Endothelial cell of umbilical vein (primary cell): ENCODE results near the gene SLCO3A1. TPM values are rescaled to one million over a fixed set of nuclear protein-coding genes. Genes with fewer than 3 reads are reported as not detected.

Experiments
- BruUV-seq: library from RNA; stranded (reverse); fragments of 400-500 nt; replicated peaks from 2 replicates; lab custom pipeline; 2021; lab: Mats Ljungman, UMichigan
- CTCF ChIA-PET: fragments of 300-600, 350-600 bp; sonication (Branson Sonifier 250); formaldehyde crosslinking; loops from one replicate; lab custom pipeline; 2021; ENCODE audit warnings: antibody characterized with exemption, inconsistent platforms; lab: Charles Lee
- POLR2A ChIA-PET: fragments of 300-600, 350-600 bp; sonication (Branson Sonifier 250); formaldehyde crosslinking; loops from one replicate; lab custom pipeline; 2021; ENCODE audit warnings: antibody characterized with exemption, inconsistent platforms; lab: Charles Lee
- DNase-seq: peaks from one replicate; pipeline ENCODE4 v3.0.0-alpha.2; 2011; ENCODE audit warnings: low read depth, low spot score
- FAIRE-seq: peaks from 2 replicates; lab custom pipeline; 2011; peaks lifted over from hg19 to GRCh38; lab: Jason Lieb, UNC
- H2AFZ ChIP-seq: 2 replicates; pipeline ENCODE4 v1.6.0; 2012; ENCODE audit warnings: low read depth, low read length, control low read depth, inconsistent platforms
- H3K27ac ChIP-seq: 2 replicates; pipeline ENCODE4 v1.5.1; 2011; ENCODE audit warnings: low read depth, mild to moderate bottlenecking, control low read depth, low read length, moderate library complexity; ENCODE audit not compliant: insufficient read depth
- H3K27me3 ChIP-seq, 2 experiments: 2 replicates each; pipeline versions ENCODE4 v1.6.0 to v1.6.1; 2011; ENCODE audit warnings: low read length in 2 of 2, mixed read lengths in 1 of 2; ENCODE audit not compliant: control insufficient read depth in 2 of 2, insufficient read depth in 2 of 2
- H3K36me3 ChIP-seq, 2 experiments: 2 replicates in 1 of 2; 3 replicates in 1 of 2; pipeline ENCODE4 v1.5.1; 2011; ENCODE audit warnings: low read length in 2 of 2, mild to moderate bottlenecking in 1 of 2, moderate library complexity in 1 of 2; ENCODE audit not compliant: control insufficient read depth in 2 of 2, insufficient read depth in 2 of 2; ENCODE audit errors: extremely low read depth in 1 of 2
- H3K4me1 ChIP-seq: 3 replicates; pipeline ENCODE4 v1.5.1; 2011; ENCODE audit warnings: mild to moderate bottlenecking, low read length; ENCODE audit not compliant: control insufficient read depth, insufficient read depth; ENCODE audit errors: extremely low read depth
- H3K4me2 ChIP-seq: 2 replicates; pipeline ENCODE4 v1.6.1; 2011; ENCODE audit warnings: low read length, control low read depth, mixed read lengths; ENCODE audit not compliant: insufficient read depth
- H3K4me3 ChIP-seq, 3 experiments: fragments of 200-600 bp in 1 of 3; sonication (generic), shearing (Covaris generic) in 1 of 3; replicated peaks in 1 of 3; 2 replicates each; pipeline ENCODE4 v1.5.1; 2011 to 2016; ENCODE audit warnings: control low read depth in 3 of 3, low read length in 3 of 3, mild to moderate bottlenecking in 2 of 3, inconsistent platforms in 1 of 3, low read depth in 1 of 3, moderate library complexity in 1 of 3; ENCODE audit not compliant: insufficient read depth in 1 of 3
- H3K79me2 ChIP-seq: 2 replicates; pipeline ENCODE4 v1.6.0; 2012; ENCODE audit warnings: low read length, inconsistent platforms; ENCODE audit not compliant: control insufficient read depth, insufficient read depth
- H3K9ac ChIP-seq: replicated peaks from 2 replicates; pipeline ENCODE3; 2011; ENCODE audit warnings: low read length, control low read depth; ENCODE audit not compliant: insufficient read depth; ENCODE audit errors: extremely low read depth
- H3K9me1 ChIP-seq: replicated peaks from 3 replicates; pipeline ENCODE4 v1.6.0; 2011; ENCODE audit warnings: mild to moderate bottlenecking, low read length; ENCODE audit not compliant: control insufficient read depth, insufficient read depth; ENCODE audit errors: extremely low read depth
- H3K9me3 ChIP-seq: replicated peaks from 2 replicates; pipeline ENCODE4 v1.5.1; 2012; ENCODE audit warnings: low read length, inconsistent platforms; ENCODE audit not compliant: control insufficient read depth, insufficient read depth
- H4K20me1 ChIP-seq: replicated peaks from 2 replicates; pipeline ENCODE3; 2011; ENCODE audit warnings: mild to moderate bottlenecking, low read length; ENCODE audit not compliant: control insufficient read depth, insufficient read depth; ENCODE audit errors: extremely low read depth
- CTCF ChIP-seq, 2 donors: IDR thresholded peaks; 1 replicate in 1 of 2; 2 replicates in 1 of 2; pipeline ENCODE4 v1.5.1; 2011; ENCODE audit warnings: low read length in 2 of 2, mild to moderate bottlenecking in 2 of 2, moderate library complexity in 2 of 2, control low read depth in 1 of 2, inconsistent platforms in 1 of 2, low read depth in 1 of 2; ENCODE audit not compliant: insufficient read depth in 1 of 2; ENCODE audit errors: extremely low read depth in 1 of 2
- EZH2 ChIP-seq: IDR thresholded peaks from 2 replicates; pipeline ENCODE4 v1.6.1; 2012; ENCODE audit warnings: borderline replicate concordance, low read depth, mild to moderate bottlenecking, moderate library complexity, low read length, inconsistent platforms; ENCODE audit not compliant: severe bottlenecking
- FOS ChIP-seq: IDR thresholded peaks from 2 replicates; pipeline ENCODE4 v1.6.1; 2011; ENCODE audit warnings: mild to moderate bottlenecking, low read length, moderate library complexity, borderline replicate concordance; ENCODE audit not compliant: insufficient read depth
- GATA2 ChIP-seq: IDR thresholded peaks from 2 replicates; pipeline ENCODE4 v1.7.0; 2011; ENCODE audit warnings: low read depth, mild to moderate bottlenecking, moderate library complexity, mixed read lengths, low read length; ENCODE audit not compliant: insufficient read length, insufficient read depth
- JUN ChIP-seq: IDR thresholded peaks from 2 replicates; pipeline ENCODE4 v1.6.1; 2011; ENCODE audit warnings: borderline replicate concordance, low read depth; ENCODE audit not compliant: insufficient read length, insufficient read depth
- MAX ChIP-seq: IDR thresholded peaks from 2 replicates; pipeline ENCODE4 v1.6.1; 2011; ENCODE audit not compliant: insufficient read depth, insufficient read length
- MYC ChIP-seq: IDR thresholded peaks from one replicate; pipeline ENCODE4 v1.6.1; 2011; ENCODE audit warnings: mild to moderate bottlenecking, low read depth, low read length
- POLR2A ChIP-seq: IDR thresholded peaks from 2 replicates; pipeline ENCODE4 v1.6.1; 2012; ENCODE audit warnings: low read depth, mild to moderate bottlenecking, control low read depth, low read length
- POLR2AphosphoS5 ChIP-seq: IDR thresholded peaks from 2 replicates; pipeline ENCODE4 v1.6.1; 2012; ENCODE audit warnings: low read depth, mild to moderate bottlenecking, control low read depth, low read length, moderate library complexity; ENCODE audit not compliant: insufficient read depth
- dilution Hi-C: fragments of 300-500 bp; cut with MboI; formaldehyde crosslinking; loops from one replicate; pipeline ENCODE4 v1.15.0; 2019; ENCODE audit warnings: low sequenced_read_pairs; ENCODE audit not compliant: extremely low pct_ligation_motif_present
- intact Hi-C: fragments of 100-400 bp; cut with micrococcal nuclease; formaldehyde crosslinking; loops from one replicate; pipeline ENCODE4 v1.10.0; 2022
- polyA plus RNA-seq, 4 experiments: library from polyadenylated mRNA; depleted of rRNA in 3 of 4; stranded (reverse) in 3 of 4; unstranded in 1 of 4; fragments of >200 nt; gene quantifications; 2 replicates each; pipeline versions ENCODE4 v1.2.1 to v1.2.3, GENCODE V29; 2011 to 2012; ENCODE audit warnings: missing spikeins in 1 of 4
- total RNA-seq: library from RNA; stranded (reverse); gene quantifications from 2 replicates; pipeline ENCODE4 v1.2.3, GENCODE V29; 2021

Gene SLCO3A1
- total and polyA plus RNA-seq, 2 donors (not counting 3 experiments of a cell fraction or from before 2014, with no cell fraction given): 0.88 to 0.92 TPM

- FAIRE-seq: no peak
- no peaks in the 10 kb centered on the region for H3K9me3 ChIP-seq
Measured at GRCh38 chr15:91909574-91909973, 56.1 kb downstream of the SLCO3A1 start.

GRCh38 chr15:91911844-91912243, 58.3 kb downstream of the SLCO3A1 start:
- no peaks in the 10 kb centered on the region for H3K4me1 ChIP-seq
- DNase-seq: no peak
- H3K9me3 ChIP-seq: no peaks in the 10 kb centered on the region
- H3K79me2 ChIP-seq: no peaks in the 10 kb centered on the region
- intact Hi-C loops: no loop called here
- H3K4me2 ChIP-seq: no peak overlapping the region
- no TSS peak for BruUV-seq
- FAIRE-seq: no peak
- H3K36me3 ChIP-seq: no peaks in the 10 kb centered on the region
- dilution Hi-C loops: no loop called here
- no peak overlapping the region for H3K9ac ChIP-seq
- H3K27me3 ChIP-seq: no peaks in the 10 kb centered on the region
- no peak overlapping the region for H3K27ac ChIP-seq
- H3K9me1 ChIP-seq: no peaks in the 10 kb centered on the region
- POLR2A ChIA-PET: no interaction called here
- no peak for TF ChIP-seq JUN
- TF ChIP-seq FOS: no peak
- no peak for TF ChIP-seq POLR2A
- TF ChIP-seq POLR2AphosphoS5: no peak
- no peak for TF ChIP-seq MAX
- TF ChIP-seq GATA2: no peak
- TF ChIP-seq CTCF (IDR thresholded peaks at IDR 0.05; ENCODE audit: extremely low read depth in 1 of 2, insufficient read depth in 1 of 2, low read depth in 1 of 2, low read length in 2 of 2): no peak
- no peak for TF ChIP-seq EZH2
- no peak for TF ChIP-seq MYC
- H2AFZ ChIP-seq: no peak overlapping the region
- H4K20me1 ChIP-seq: no peaks in the 10 kb centered on the region
- CTCF ChIA-PET: no interaction called here
- H3K4me3 ChIP-seq: no peak overlapping the region

More at GRCh38 chr15:91909574-91909973, 56.1 kb downstream of the SLCO3A1 start:
- Histone ChIP-seq H3K36me3 (no peaks in the 10 kb centered on the region), H3K27ac (no peak overlapping the region), H4K20me1 (no peaks in the 10 kb centered on the region), H3K4me3 (no peak overlapping the region), H3K4me1 (no peaks in the 10 kb centered on the region), H2AFZ (no peak overlapping the region), H3K9ac (no peak overlapping the region), H3K27me3 (no peaks in the 10 kb centered on the region), H3K79me2 (no peaks in the 10 kb centered on the region), H3K9me1 (no peaks in the 10 kb centered on the region), H3K4me2 (no peak overlapping the region)
- no TSS peak for BruUV-seq
- intact Hi-C loops: no loop called here
- dilution Hi-C loops: no loop called here
- DNase-seq: no peak
- no peak for TF ChIP-seq POLR2AphosphoS5
- no peak for TF ChIP-seq FOS
- TF ChIP-seq CTCF (IDR thresholded peaks at IDR 0.05; ENCODE audit: extremely low read depth in 1 of 2, insufficient read depth in 1 of 2, low read depth in 1 of 2, low read length in 2 of 2): no peak
- TF ChIP-seq POLR2A: no peak
- CTCF ChIA-PET: no interaction called here
- POLR2A ChIA-PET: no interaction called here
